ENCODE results near the gene EDA. TPM values are rescaled to one million over a fixed set of nuclear protein-coding genes. Genes with fewer than 3 reads are reported as not detected.

The EDA gene
- total RNA-seq, 1 experiment from 2014 or later: 5.2 TPM

- Histone ChIP-seq H3K36me3 (ENCODE audit: control insufficient read depth in 1 of 2, insufficient read depth in 2 of 2, low read length in 2 of 2) (no peaks in the 10 kb centered on the region), H3K9me3 (ENCODE audit: control insufficient read depth in 1 of 2, insufficient read depth in 1 of 2, low read depth in 1 of 2, low read length in 2 of 2) (no peaks in the 10 kb centered on the region), H2AFZ (ENCODE audit: low read depth, low read length, poor library complexity, severe bottlenecking) (no peak overlapping the region), H3K4me1 (ENCODE audit: control insufficient read depth in 1 of 2, insufficient read depth in 2 of 2, low read length in 2 of 2) (no peaks in the 10 kb centered on the region), H3K4me3 (replicated peaks in 1 of 2; ENCODE audit: low read depth in 1 of 2, low read length in 2 of 2) (no peak overlapping the region), H3K27me3 (ENCODE audit: insufficient read depth, low read length) (no peaks in the 10 kb centered on the region), H3K9me2 (ENCODE audit: insufficient read depth) (no peaks in the 10 kb centered on the region), H3K4me2 (ENCODE audit: low read length) (no peak overlapping the region), H3K79me2 (ENCODE audit: insufficient read depth, low read length) (no peaks in the 10 kb centered on the region), H3K27ac (ENCODE audit: low read depth, low read length) (no peak overlapping the region), H4K20me1 (ENCODE audit: insufficient read depth) (no peaks in the 10 kb centered on the region), H3K9ac (ENCODE audit: low read length) (no peak overlapping the region)
- ATAC-seq (no peak), DNase-seq (ENCODE audit: low read depth, low spot score) (no peak)
- TF ChIP-seq SIN3A (IDR thresholded peaks at IDR 0.05; ENCODE audit: low read depth) (no peak), ZBTB33 (IDR thresholded peaks at IDR 0.05; ENCODE audit: extremely low read depth, insufficient replicate concordance, low read length) (no peak)
- ChIA-PET POLR2A (no interaction called here), CTCF (no interaction called here), RAD21 (ENCODE audit: low non-redundant PET in 1 of 2, low total read pairs in 2 of 2, uncharacterized antibody in 2 of 2, unreplicated experiment in 2 of 2) (no interaction called here)
- BruUV-seq (replicated peaks): no TSS peak
- intact Hi-C loops (cut with micrococcal nuclease): no loop called here
Measured at GRCh38 chrX:70007946-70008345, 392.0 kb downstream of the EDA start.

DNA sequence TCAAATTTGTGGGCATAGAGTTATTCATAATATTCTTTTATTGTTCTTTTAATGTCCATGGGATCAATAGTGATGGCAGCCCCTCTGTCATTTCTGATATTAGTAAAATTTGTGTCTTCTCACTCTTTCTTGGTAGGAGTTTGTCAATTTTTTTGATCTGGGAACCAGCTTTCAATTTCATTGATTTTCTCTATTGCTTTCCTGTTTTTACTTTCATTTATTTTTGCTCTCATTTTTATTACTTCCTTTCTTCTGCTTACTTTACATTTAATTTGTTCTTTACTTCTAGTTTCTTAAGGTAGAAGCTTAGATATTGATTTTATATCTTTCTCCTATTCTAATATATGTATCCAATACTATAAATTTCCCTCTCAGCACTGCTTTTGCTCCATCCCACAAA is 393.1 kb downstream of the EDA start:
- intact Hi-C loops (cut with micrococcal nuclease): no loop called here
- Histone ChIP-seq H3K9me2 (ENCODE audit: insufficient read depth) (no peaks in the 10 kb centered on the region), H3K27ac (ENCODE audit: low read depth, low read length) (no peak overlapping the region), H3K9ac (ENCODE audit: low read length) (no peak overlapping the region), H3K36me3 (ENCODE audit: control insufficient read depth in 1 of 2, insufficient read depth in 2 of 2, low read length in 2 of 2) (no peaks in the 10 kb centered on the region), H3K79me2 (ENCODE audit: insufficient read depth, low read length) (no peaks in the 10 kb centered on the region), H3K9me3 (ENCODE audit: control insufficient read depth in 1 of 2, insufficient read depth in 1 of 2, low read depth in 1 of 2, low read length in 2 of 2) (no peaks in the 10 kb centered on the region), H2AFZ (ENCODE audit: low read depth, low read length, poor library complexity, severe bottlenecking) (no peak overlapping the region), H3K4me1 (ENCODE audit: control insufficient read depth in 1 of 2, insufficient read depth in 2 of 2, low read length in 2 of 2) (no peaks in the 10 kb centered on the region), H4K20me1 (ENCODE audit: insufficient read depth) (no peaks in the 10 kb centered on the region), H3K4me2 (ENCODE audit: low read length) (no peak overlapping the region), H3K27me3 (ENCODE audit: insufficient read depth, low read length) (no peaks in the 10 kb centered on the region), H3K4me3 (replicated peaks in 1 of 2; ENCODE audit: low read depth in 1 of 2, low read length in 2 of 2) (no peak overlapping the region)
- DNase-seq (ENCODE audit: low read depth, low spot score) (no peak), ATAC-seq (no peak)
- TF ChIP-seq JUND (IDR thresholded peaks at IDR 0.05) (no peak), CBX3 (IDR thresholded peaks at IDR 0.05; ENCODE audit: low read depth) (no peak), CEBPB (IDR thresholded peaks at IDR 0.05; ENCODE audit: low read depth) (no peak), FOSL1 (IDR thresholded peaks at IDR 0.05; ENCODE audit: low read depth) (no peak)
- TF ChIP-seq, protein P1, sequence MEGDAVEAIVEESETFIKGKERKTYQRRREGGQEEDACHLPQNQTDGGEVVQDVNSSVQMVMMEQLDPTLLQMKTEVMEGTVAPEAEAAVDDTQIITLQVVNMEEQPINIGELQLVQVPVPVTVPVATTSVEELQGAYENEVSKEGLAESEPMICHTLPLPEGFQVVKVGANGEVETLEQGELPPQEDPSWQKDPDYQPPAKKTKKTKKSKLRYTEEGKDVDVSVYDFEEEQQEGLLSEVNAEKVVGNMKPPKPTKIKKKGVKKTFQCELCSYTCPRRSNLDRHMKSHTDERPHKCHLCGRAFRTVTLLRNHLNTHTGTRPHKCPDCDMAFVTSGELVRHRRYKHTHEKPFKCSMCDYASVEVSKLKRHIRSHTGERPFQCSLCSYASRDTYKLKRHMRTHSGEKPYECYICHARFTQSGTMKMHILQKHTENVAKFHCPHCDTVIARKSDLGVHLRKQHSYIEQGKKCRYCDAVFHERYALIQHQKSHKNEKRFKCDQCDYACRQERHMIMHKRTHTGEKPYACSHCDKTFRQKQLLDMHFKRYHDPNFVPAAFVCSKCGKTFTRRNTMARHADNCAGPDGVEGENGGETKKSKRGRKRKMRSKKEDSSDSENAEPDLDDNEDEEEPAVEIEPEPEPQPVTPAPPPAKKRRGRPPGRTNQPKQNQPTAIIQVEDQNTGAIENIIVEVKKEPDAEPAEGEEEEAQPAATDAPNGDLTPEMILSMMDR (IDR thresholded peaks at IDR 0.05 in 2 of 3, conservative IDR thresholded peaks at IDR 0.05 in 1 of 3; ENCODE audit: borderline replicate concordance in 1 of 3, insufficient read depth in 1 of 3, low read depth in 2 of 3, low read length in 2 of 3): no peak
- POLR2A ChIA-PET: no interaction called here
- no TSS peak for BruUV-seq (replicated peaks)
- RAD21 ChIA-PET (ENCODE audit: low non-redundant PET in 1 of 2, low total read pairs in 2 of 2, uncharacterized antibody in 2 of 2, unreplicated experiment in 2 of 2): no interaction called here
- CTCF ChIA-PET: no interaction called here
